Measurements from ENCODE around the gene DPP10. TPM values are rescaled to one million over a fixed set of nuclear protein-coding genes. Genes with fewer than 3 reads are reported as not detected.

DPP10 gene
- total RNA-seq, 1 donor from 2014 or later: 15.1 TPM

GRCh38 chr2:115234186-115234585, 791.7 kb downstream of the DPP10 start:
- no peak overlapping the region for H3K4me3 Mint-ChIP-seq (ENCODE audit: unreplicated experiment)
- no peak for DNase-seq
- no peaks in the 10 kb centered on the region for H3K36me3 Mint-ChIP-seq (ENCODE audit: unreplicated experiment)
- no peaks in the 10 kb centered on the region for H3K27me3 Mint-ChIP-seq (ENCODE audit: unreplicated experiment)
- H3K4me1 Mint-ChIP-seq (ENCODE audit: low read depth, unreplicated experiment): no peaks in the 10 kb centered on the region
- no peak for TF ChIP-seq CTCF (IDR thresholded peaks at IDR 0.05; ENCODE audit: partially characterized antibody, unreplicated experiment)
- no peaks in the 10 kb centered on the region for H3K9me3 Mint-ChIP-seq (ENCODE audit: unreplicated experiment)
- H3K27ac Mint-ChIP-seq (ENCODE audit: unreplicated experiment): no peak overlapping the region

GRCh38 chr2:115234737-115235136, 792.3 kb downstream of the DPP10 start:
- H3K4me1 Mint-ChIP-seq (ENCODE audit: low read depth, unreplicated experiment): no peaks in the 10 kb centered on the region

GRCh38 chr2:115248066-115248465, 805.6 kb downstream of the DPP10 start:
- TF ChIP-seq CTCF (IDR thresholded peaks at IDR 0.05; ENCODE audit: partially characterized antibody, unreplicated experiment): no peak
- peak overlapping the region; percentile 71 for H3K27ac Mint-ChIP-seq (ENCODE audit: unreplicated experiment)
- no peaks in the 10 kb centered on the region for H3K9me3 Mint-ChIP-seq (ENCODE audit: unreplicated experiment)
- no peaks in the 10 kb centered on the region for H3K27me3 Mint-ChIP-seq (ENCODE audit: unreplicated experiment)
- no peak overlapping the region for H3K4me3 Mint-ChIP-seq (ENCODE audit: unreplicated experiment)
- DNase-seq: no peak
- H3K4me1 Mint-ChIP-seq (ENCODE audit: low read depth, unreplicated experiment): peaks cover 9% of the 10 kb centered on the region
- H3K36me3 Mint-ChIP-seq (ENCODE audit: unreplicated experiment): no peaks in the 10 kb centered on the region

More at GRCh38 chr2:115234737-115235136, 792.3 kb downstream of the DPP10 start:
- no peak for TF ChIP-seq CTCF (IDR thresholded peaks at IDR 0.05; ENCODE audit: partially characterized antibody, unreplicated experiment)
- Mint-ChIP-seq H3K36me3 (ENCODE audit: unreplicated experiment) (no peaks in the 10 kb centered on the region), H3K27me3 (ENCODE audit: unreplicated experiment) (no peaks in the 10 kb centered on the region), H3K9me3 (ENCODE audit: unreplicated experiment) (no peaks in the 10 kb centered on the region), H3K27ac (ENCODE audit: unreplicated experiment) (no peak overlapping the region), H3K4me3 (ENCODE audit: unreplicated experiment) (no peak overlapping the region)
- DNase-seq: no peak

GRCh38 chr2:115277366-115277765, 834.9 kb downstream of the DPP10 start:
- TF ChIP-seq CTCF (IDR thresholded peaks at IDR 0.05; ENCODE audit: partially characterized antibody, unreplicated experiment): no peak
- H3K27me3 Mint-ChIP-seq (ENCODE audit: unreplicated experiment): no peaks in the 10 kb centered on the region

GRCh38 chr2:115285416-115285815, 843.0 kb downstream of the DPP10 start:
- H3K27ac Mint-ChIP-seq (ENCODE audit: unreplicated experiment): no peak overlapping the region
- no peak overlapping the region for H3K4me3 Mint-ChIP-seq (ENCODE audit: unreplicated experiment)
- H3K27me3 Mint-ChIP-seq (ENCODE audit: unreplicated experiment): no peaks in the 10 kb centered on the region
- no peaks in the 10 kb centered on the region for H3K4me1 Mint-ChIP-seq (ENCODE audit: low read depth, unreplicated experiment)
- no peaks in the 10 kb centered on the region for H3K9me3 Mint-ChIP-seq (ENCODE audit: unreplicated experiment)
- no peak for DNase-seq
- TF ChIP-seq CTCF (IDR thresholded peaks at IDR 0.05; ENCODE audit: partially characterized antibody, unreplicated experiment): no peak
- H3K36me3 Mint-ChIP-seq (ENCODE audit: unreplicated experiment): no peaks in the 10 kb centered on the region

More at GRCh38 chr2:115277366-115277765, 834.9 kb downstream of the DPP10 start:
- H3K27ac Mint-ChIP-seq (ENCODE audit: unreplicated experiment): no peak overlapping the region
- peaks cover 2% of the 10 kb centered on the region for H3K9me3 Mint-ChIP-seq (ENCODE audit: unreplicated experiment)
- DNase-seq: no peak
- H3K4me1 Mint-ChIP-seq (ENCODE audit: low read depth, unreplicated experiment): no peaks in the 10 kb centered on the region
- no peaks in the 10 kb centered on the region for H3K36me3 Mint-ChIP-seq (ENCODE audit: unreplicated experiment)
- H3K4me3 Mint-ChIP-seq (ENCODE audit: unreplicated experiment): no peak overlapping the region
